GM19452 (cell line): ENCODE results near the gene LONRF2.
"Not testable (repeated sequence)": the region's sequence is repeated elsewhere in the genome, so short reads cannot be mapped to it uniquely, and the experiment has no call there.

Experiments used
- ATAC-seq: cut with Tn5 transposase; IDR thresholded peaks from one replicate; pipeline ENCODE4 v1.9.1; 2021; ENCODE audit not compliant: unreplicated experiment

Gene LONRF2

GRCh38 chr2:100256416-100256815 lies 65.9 kb downstream of the LONRF2 start:
- ATAC-seq: no peak

- ATAC-seq: no peak
These were observed 67.6 kb downstream of the LONRF2 start for GRCh38 chr2:100254646-100255210.

- ATAC-seq: no peak
These were observed 68.5 kb downstream of the LONRF2 start for GRCh38 chr2:100253786-100254185.

DNA sequence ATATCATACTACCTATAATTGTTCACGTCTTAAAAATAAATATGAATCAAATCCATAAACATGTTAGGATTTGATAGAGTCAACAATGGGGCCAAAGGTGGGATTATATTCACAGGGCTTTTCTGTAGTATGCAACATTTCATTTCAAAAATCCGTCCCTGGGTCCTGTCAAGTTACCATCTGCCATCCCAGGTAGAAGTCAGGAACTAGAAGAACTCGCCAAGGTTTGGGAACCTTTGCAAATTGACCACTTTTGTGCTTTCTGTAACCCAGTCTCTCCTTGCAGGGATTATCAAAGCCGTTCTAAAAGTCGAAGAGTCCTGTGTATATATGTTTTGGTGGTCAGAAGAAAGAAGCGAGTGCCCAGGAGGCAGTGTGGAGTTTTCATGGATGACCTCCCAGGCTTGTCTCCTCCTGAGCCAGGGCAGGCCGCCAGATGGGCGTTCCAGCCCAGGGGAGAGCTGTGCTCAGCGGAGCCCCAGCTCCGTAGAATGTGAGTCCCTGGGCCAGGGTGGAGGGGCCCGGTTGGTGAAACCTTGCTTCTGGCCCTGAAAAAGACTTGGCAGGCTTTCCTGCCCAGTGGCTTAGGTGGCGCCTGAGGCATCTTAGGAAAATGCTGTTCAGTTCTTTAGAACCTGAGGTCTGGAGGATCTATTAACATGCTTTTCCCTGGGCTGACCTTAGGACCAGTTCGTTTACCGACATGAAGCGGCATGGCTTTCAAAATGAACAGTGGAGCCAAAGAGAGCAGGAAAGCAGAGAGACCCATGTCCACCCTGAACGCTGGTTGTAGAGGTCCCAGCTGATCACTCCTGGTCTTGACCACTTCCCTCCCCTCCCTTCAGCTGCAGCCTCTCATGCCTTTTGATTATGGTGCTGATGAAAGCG lies 69.2 kb downstream of the LONRF2 start:
- no peak for ATAC-seq

- no peak for ATAC-seq
These were observed 71.7 kb downstream of the LONRF2 start for GRCh38 chr2:100250645-100251044.

DNA sequence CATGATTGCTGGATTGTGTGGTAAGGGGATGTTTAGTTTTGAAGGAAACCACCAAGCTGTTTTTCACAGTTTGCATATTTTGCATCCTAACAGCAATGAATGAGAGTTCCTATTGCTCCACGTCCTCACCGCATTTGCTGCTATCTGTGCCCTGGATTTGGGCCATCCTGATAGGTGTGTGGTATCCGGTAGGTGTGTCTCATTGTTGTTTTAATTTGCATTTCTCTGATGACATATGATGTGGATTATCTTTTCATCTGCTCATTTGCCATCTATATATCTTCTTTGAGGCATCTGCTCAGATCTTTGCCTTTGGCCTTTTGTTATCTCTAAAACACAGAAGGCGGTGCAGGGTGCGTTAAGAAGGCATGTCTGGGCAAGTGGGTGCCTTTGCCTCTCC lies 73.3 kb downstream of the LONRF2 start:
- no peak for ATAC-seq

- not testable (repeated sequence) for ATAC-seq
These were observed 73.7 kb downstream of the LONRF2 start for GRCh38 chr2:100248556-100248955.

GRCh38 chr2:100248044-100248330 lies 74.3 kb downstream of the LONRF2 start:
- peak; percentile 33 for ATAC-seq

- ATAC-seq: peak; percentile 85
These were observed 74.9 kb downstream of the LONRF2 start for GRCh38 chr2:100247256-100248043.

- no peak for ATAC-seq
These were observed 75.8 kb downstream of the LONRF2 start for GRCh38 chr2:100246163-100247145.

GRCh38 chr2:100245681-100246080 lies 76.6 kb downstream of the LONRF2 start:
- ATAC-seq: no peak

DNA sequence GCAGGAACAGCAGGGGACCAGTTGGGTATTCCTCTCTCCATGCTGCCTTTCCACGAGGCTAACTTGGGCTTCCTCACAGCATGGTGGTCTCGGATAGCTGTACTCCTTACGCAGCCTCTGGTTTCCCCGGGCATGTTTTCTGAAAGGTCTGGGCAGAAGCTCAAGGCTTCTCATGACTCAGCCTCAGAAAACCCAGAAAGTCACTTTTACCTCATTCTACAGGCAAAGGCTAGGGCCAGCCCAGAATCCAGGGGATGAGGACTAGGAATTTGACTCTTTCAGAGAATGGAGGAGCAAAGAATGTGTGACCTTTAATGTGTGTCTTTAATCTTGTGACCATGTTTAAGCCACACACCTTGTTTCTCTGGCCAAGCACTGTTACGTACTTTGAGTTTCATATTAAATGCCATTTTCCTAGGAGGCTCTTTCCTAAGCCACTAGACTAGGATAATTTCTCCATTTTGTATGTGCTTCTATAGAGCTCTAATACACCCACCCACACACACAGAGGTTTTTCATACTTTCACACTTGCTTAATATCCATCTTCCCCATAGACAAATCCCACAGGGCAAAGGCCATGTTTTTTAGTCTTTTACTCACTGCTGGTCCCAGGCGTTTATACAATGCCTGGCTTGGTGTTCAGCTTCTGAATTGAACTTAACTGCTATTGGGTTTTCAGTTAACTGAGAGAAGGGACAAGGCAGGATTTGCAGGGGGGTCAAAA lies 77.3 kb downstream of the LONRF2 start:
- no peak for ATAC-seq

GRCh38 chr2:100243631-100244030 lies 78.7 kb downstream of the LONRF2 start:
- no peak for ATAC-seq

DNA sequence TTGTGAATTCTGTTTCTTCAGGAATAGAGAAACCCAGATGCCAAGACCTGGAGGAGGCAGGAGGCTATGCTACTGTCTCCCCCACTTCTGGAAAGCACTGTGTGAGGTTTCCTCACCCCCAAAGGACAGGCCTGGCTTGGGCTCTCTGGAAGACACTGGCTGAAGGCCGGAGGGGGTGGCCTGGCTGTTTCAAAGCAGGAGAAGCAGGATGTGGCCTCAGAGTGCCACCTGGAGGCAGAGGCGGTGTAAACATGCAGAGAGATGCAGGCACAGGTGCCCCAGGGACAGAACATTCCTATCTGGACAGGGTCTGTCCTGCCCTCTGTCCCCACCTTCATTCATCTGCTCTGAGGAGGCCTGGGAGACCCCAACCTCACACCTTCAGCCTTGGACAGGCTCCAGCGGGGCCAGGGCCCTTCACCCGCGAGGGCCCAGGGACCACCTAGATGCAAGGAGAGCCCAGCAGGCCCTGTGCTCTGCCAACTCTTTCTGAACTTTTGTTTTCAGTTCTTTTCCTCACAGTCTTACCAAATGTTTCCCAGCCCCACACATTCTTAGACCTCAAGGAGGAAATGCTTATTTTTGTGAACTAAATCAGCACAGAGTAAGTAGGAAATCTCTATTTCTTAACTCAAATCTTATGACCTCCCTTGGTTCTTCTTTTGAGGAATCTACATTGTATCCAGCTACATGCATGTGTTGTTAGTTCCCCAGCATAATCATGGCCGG lies 79.2 kb downstream of the LONRF2 start:
- ATAC-seq: no peak

DNA sequence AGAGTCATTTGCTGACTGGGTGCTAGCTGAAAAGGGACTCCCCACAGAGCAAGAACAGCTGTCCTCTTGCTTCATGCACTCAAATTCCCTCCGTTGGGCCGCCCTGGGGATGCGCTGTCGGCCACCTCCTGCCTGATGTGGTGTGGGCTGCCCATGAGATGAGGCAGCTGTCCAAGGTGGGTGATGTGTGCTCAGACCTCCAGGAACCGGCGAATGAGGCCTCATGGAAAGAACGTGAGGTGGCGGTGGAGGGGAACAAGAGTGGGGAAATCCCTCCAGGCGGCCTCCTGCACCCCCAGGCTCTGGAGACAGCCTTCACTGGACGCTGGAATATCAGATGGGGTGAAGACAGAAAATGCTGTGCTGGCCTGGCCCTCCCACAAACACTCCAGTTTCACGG lies 79.8 kb downstream of the LONRF2 start:
- no peak for ATAC-seq

- ATAC-seq: no peak
These were observed 81.1 kb downstream of the LONRF2 start for GRCh38 chr2:100241236-100241635.

- ATAC-seq: no peak
These were observed 81.9 kb downstream of the LONRF2 start for GRCh38 chr2:100240386-100240785.

DNA sequence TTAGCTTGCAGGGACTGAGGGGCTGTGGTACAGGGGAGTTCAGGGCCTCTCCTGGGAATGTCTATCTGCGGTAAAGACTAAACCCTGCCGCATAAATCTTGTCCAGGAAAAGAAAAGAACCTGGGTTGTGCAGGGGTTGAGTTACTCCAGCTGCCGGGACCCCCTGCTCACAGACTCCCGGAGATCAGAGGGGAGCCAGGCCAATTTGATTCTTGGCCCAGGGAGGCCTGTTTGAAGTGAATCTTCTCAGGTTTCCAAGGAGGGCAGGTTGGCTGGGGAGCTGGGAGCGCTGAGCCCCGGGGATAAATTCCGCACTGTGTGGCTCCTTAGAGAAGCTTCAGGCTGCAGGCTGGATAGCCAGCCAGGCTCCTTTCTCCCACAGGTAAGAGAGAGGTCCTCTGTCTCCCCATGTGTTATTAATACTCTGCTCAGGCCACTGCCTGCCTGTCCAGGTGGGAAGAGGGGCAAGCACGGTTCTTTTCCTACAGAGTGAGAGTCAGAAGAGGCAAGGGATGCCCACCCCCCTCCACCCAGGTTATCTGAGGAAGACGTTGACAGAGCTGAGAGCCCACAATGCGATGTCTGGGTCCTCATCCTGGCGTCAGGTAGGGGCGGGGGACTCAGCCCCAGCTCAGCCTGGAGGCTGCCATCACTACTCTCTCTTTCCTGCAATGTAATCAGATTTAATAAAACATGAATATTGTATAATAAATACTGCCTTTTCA lies 82.7 kb downstream of the LONRF2 start:
- ATAC-seq: no peak

DNA sequence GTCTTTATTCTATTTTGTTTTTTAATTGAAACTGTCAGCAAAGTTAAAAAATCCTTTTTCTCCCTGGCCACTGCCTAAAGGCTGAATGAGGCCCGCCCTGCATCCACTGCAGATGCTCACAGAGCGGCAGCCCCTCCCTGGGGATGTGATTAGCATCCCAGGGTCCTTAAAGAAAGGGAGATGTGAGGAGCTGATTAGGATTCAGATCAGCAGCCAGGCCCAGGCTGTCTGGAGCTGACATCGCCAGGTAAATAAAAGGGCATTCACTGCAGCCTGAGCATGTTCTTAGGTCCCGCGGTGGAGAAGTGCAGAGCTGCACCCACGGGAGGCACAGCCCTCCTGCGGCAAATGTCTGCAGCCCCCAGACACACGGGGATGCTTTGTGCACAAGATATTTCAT lies 83.8 kb downstream of the LONRF2 start:
- ATAC-seq: no peak
